Naive thymus-derived CD4-positive, alpha-beta T cell (primary cell): ENCODE data around the gene TTC16. TPM values are rescaled to one million over a fixed set of nuclear protein-coding genes. Genes with fewer than 3 reads are reported as not detected.

ENCODE experiments used
- ATAC-seq: fragments of 150-1000 bp; cut with Tn5 transposase; 2 replicates; pipeline ENCODE4 v1.10.0; 2021; ENCODE audit warnings: mild to moderate bottlenecking, moderate library complexity
- CTCF ChIA-PET: fragments of 350-600 bp; sonication (Branson Sonifier 250); formaldehyde crosslinking; loops from one replicate; lab custom pipeline; 2021; ENCODE audit warnings: antibody characterized with exemption; lab: Charles Lee
- POLR2A ChIA-PET: fragments of 350-600 bp; sonication (Branson Sonifier 250); formaldehyde crosslinking; loops from one replicate; lab custom pipeline; 2021; ENCODE audit warnings: antibody characterized with exemption, inconsistent platforms; lab: Charles Lee
- DNase-seq, 9 donors: peaks; one replicate each; pipeline versions ENCODE4 v3.0.0 to v3.0.0-alpha.2; 2020 to 2022; ENCODE audit warnings: mixed read lengths in 1 of 9
- H3K27ac ChIP-seq: one replicate; pipeline ENCODE4 v1.7.0; 2013; ENCODE audit warnings: mild to moderate bottlenecking, low read depth, low read length, moderate library complexity
- H3K27me3 ChIP-seq, 2 donors: one replicate each; pipeline ENCODE4 v1.7.0; 2013; ENCODE audit warnings: low read length in 2 of 2, mild to moderate bottlenecking in 2 of 2, moderate library complexity in 2 of 2; ENCODE audit not compliant: control insufficient read depth in 2 of 2, insufficient read depth in 2 of 2
- H3K36me3 ChIP-seq, 3 experiments: 1 replicate in 2 of 3; 2 replicates in 1 of 3; pipeline ENCODE4 v1.7.0; 2013; ENCODE audit warnings: low read length in 3 of 3, mild to moderate bottlenecking in 3 of 3, moderate library complexity in 1 of 3; ENCODE audit not compliant: insufficient read depth in 3 of 3, control insufficient read depth in 2 of 3
- H3K4me1 ChIP-seq, 2 donors: one replicate each; pipeline ENCODE4 v1.7.0; 2013; ENCODE audit warnings: low read length in 2 of 2, mild to moderate bottlenecking in 2 of 2, moderate library complexity in 1 of 2; ENCODE audit not compliant: control insufficient read depth in 2 of 2, insufficient read depth in 2 of 2
- H3K4me3 ChIP-seq: 2 replicates; pipeline ENCODE4 v1.7.0; 2013; ENCODE audit warnings: mild to moderate bottlenecking, low read length
- H3K9me3 ChIP-seq, 3 experiments: 1 replicate in 2 of 3; 2 replicates in 1 of 3; pipeline ENCODE4 v1.7.0; 2013; ENCODE audit warnings: low read length in 3 of 3; ENCODE audit not compliant: control insufficient read depth in 2 of 3
- H3K27ac Mint-ChIP-seq, 9 donors: one replicate each; pipeline ENCODE4 v1.8.0; 2020 to 2022; ENCODE audit warnings: mixed read lengths in 9 of 9, mild to moderate bottlenecking in 8 of 9, moderate library complexity in 5 of 9, inconsistent platforms in 2 of 9
- H3K27me3 Mint-ChIP-seq, 5 donors: one replicate each; pipeline ENCODE4 v1.8.0; 2021 to 2022; ENCODE audit warnings: mixed read lengths in 5 of 5, mild to moderate bottlenecking in 1 of 5
- H3K36me3 Mint-ChIP-seq, 5 donors: one replicate each; pipeline ENCODE4 v1.8.0; 2020 to 2022; ENCODE audit warnings: mixed read lengths in 5 of 5, mild to moderate bottlenecking in 3 of 5, inconsistent platforms in 1 of 5
- H3K4me1 Mint-ChIP-seq, 7 donors: one replicate each; pipeline ENCODE4 v1.8.0; 2020 to 2022; ENCODE audit warnings: mixed read lengths in 7 of 7, mild to moderate bottlenecking in 3 of 7, inconsistent platforms in 1 of 7
- H3K4me3 Mint-ChIP-seq, 10 donors: one replicate each; pipeline ENCODE4 v1.8.0; 2020 to 2022; ENCODE audit warnings: mild to moderate bottlenecking in 10 of 10, mixed read lengths in 10 of 10, moderate library complexity in 6 of 10, inconsistent platforms in 2 of 10
- H3K9me3 Mint-ChIP-seq, 11 donors: one replicate each; pipeline ENCODE4 v1.8.0; 2020 to 2022; ENCODE audit warnings: mixed read lengths in 11 of 11, mild to moderate bottlenecking in 4 of 11, inconsistent platforms in 1 of 11, moderate library complexity in 1 of 11
- intact Hi-C, 2 donors: fragments of 100-400 bp; cut with micrococcal nuclease; formaldehyde crosslinking; loops; one replicate each; pipeline ENCODE4 v1.15.1; 2023
- polyA plus RNA-seq, 2 donors: library from polyadenylated mRNA; unstranded; fragments of 300-500 nt; fragmentation: Illumina TruSeq; gene quantifications; one replicate each; pipeline ENCODE4 v1.2.3, GENCODE V29; 2021
- total RNA-seq, 6 experiments: library from RNA in 5 of 6; stranded (reverse) in 5 of 6; gene quantifications; 1 replicate in 5 of 6; 2 replicates in 1 of 6; pipeline ENCODE4 v1.2.3 and lab custom pipeline; 2021 to 2026

Gene TTC16
- total and polyA plus RNA-seq, 7 experiments from 2014 or later = 0.29 to 9.9 (median 4.6) TPM

DNA sequence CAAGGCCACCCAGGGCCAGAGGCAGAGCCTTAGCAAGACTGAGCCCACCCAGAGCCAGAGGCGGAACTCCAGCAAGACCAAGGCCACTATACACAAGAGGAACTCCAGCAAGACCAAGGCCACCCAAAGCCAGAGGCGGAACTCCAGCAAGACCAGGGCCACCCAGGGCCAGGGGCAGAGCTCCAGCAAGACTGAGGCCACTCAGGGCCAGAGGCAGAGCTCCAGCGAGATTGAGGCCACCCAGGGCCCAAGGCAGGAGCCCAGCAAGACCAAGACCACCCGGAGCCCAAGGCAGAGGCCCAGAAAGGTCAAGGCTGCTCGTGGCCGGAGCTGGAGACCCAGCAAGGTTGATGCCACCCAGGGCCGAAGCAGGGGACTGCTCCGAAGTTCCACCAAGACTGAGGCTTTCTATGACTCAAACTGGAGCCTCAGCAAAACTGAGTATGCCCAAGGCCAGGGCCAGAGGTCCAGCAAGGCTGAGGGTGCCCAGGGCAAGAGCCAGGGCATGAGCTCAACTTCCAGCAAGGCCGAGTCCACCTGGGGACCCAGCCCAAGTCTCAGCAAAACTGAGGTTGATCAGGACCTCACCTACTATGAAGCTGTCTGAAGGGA is 15.0 kb downstream of the TTC16 start:
- Histone ChIP-seq H3K4me1 (peaks cover 14% of the 10 kb centered on the region in 2 donors), H3K36me3 (peaks cover 0 to 20% (median 0%) of the 10 kb centered on the region in 3 experiments), H3K27ac (no peak overlapping the region), H3K9me3 (no peaks in the 10 kb centered on the region), H3K4me3 (no peak overlapping the region), H3K27me3 (no peaks in the 10 kb centered on the region)
- Mint-ChIP-seq H3K9me3 (peaks cover 0 to 2% (median 0%) of the 10 kb centered on the region in 11 donors), H3K4me3 (no peak overlapping the region), H3K4me1 (peaks cover 0 to 18% (median 15%) of the 10 kb centered on the region in 7 donors), H3K36me3 (peaks cover 0 to 5% (median 0%) of the 10 kb centered on the region in 5 donors), H3K27me3 (no peaks in the 10 kb centered on the region), H3K27ac (peak overlapping the region in 2 of 9 donors; percentile 4 to 38)
- CTCF ChIA-PET = interaction anchor here (0.8 to 1.7 kb wide), 4 partner anchors 139 to 227 kb away, joined by 3 to 6 read pairs (median 3); no protein-coding TSS in a partner anchor
- intact Hi-C loops = loop anchor here (10.0 kb wide), 2 partner anchors 334 to 786 kb away; partner anchors contain the start of genes NAIF1 (in 1 of the 2) and SLC25A25 (in 1 of the 2)
- DNase-seq (no peak), ATAC-seq (no peak)
- POLR2A ChIA-PET = interaction anchor here (0.7 kb wide), 1 partner anchor 197 kb away, joined by 3 read pairs; no protein-coding TSS in a partner anchor

DNA sequence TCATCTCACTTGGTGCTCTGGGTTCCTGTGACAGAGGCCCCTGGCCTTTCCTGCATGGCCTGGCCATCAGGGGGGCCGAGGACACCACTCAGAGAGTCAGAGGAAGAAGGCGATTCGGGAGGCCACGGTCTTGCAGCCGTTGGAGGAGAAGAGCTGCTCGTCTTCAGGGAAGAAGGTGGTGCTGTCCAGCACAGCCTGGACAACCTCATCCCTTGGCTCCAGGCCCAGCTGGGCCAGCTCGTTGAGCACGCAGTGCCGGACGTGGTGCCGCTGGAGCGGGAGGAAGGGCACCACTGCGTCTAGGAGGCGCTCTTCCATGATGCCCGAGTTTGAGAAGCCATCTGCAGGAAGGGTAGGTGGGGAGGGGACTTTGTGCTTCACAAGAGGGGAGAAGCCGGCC is 16.1 kb downstream of the TTC16 start:
- CTCF ChIA-PET = interaction anchor here (0.6 to 1.7 kb wide), 2 partner anchors 96 to 142 kb away, joined by 3 to 6 read pairs; no protein-coding TSS in a partner anchor
- intact Hi-C loops = loop anchor here (10.0 kb wide), 2 partner anchors 333 to 787 kb away; partner anchors contain the start of genes NAIF1 (in 1 of the 2) and SLC25A25 (in 1 of the 2)

DNA sequence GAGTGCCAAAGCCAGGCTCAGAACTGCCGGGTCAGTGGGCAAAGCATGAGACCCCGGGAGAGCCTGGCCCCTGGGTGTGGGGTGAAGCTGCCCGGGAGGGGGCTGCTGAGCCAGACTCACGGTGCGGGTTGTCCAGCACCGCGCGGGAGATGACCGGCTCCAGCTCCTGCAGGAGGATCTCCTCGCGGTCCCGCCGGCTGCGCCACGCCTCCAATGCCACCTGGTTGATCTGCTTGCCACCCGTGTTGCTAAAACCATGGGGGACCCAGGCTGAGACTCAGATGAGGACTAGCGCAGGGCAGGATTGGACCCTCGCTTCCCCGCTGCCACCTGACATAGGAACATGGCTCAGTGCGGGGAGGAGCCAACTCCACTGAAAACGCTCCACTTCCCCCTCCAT is 16.6 kb downstream of the TTC16 start:
- ChIA-PET CTCF (interaction anchor here (1.1 to 1.5 kb wide), 2 partner anchors 137 to 142 kb away, joined by 3 to 5 read pairs; no protein-coding TSS in a partner anchor), POLR2A (interaction anchor here (0.6 to 1.0 kb wide), 2 partner anchors 53 to 193 kb away, joined by 3 to 4 read pairs; partner anchors contain the start of gene CDK9)
- Mint-ChIP-seq H3K9me3 (peaks cover 0 to 4% (median 0%) of the 10 kb centered on the region in 11 donors), H3K27ac (no peak overlapping the region), H3K4me1 (peaks cover 0 to 19% (median 17%) of the 10 kb centered on the region in 7 donors), H3K27me3 (no peaks in the 10 kb centered on the region), H3K36me3 (peaks cover 0 to 5% (median 0%) of the 10 kb centered on the region in 5 donors), H3K4me3 (no peak overlapping the region)
- Histone ChIP-seq H3K27me3 (no peaks in the 10 kb centered on the region), H3K4me3 (no peak overlapping the region), H3K27ac (no peak overlapping the region), H3K4me1 (peaks cover 14 to 15% of the 10 kb centered on the region in 2 donors), H3K36me3 (peaks cover 0 to 20% (median 0%) of the 10 kb centered on the region in 3 experiments), H3K9me3 (no peaks in the 10 kb centered on the region)
- ATAC-seq = no peak
- no peak for DNase-seq
- intact Hi-C loops = loop anchor here (10.0 kb wide), 2 partner anchors 332 to 788 kb away; partner anchors contain the start of genes NAIF1 (in 1 of the 2) and SLC25A25 (in 1 of the 2)

More for the DNA sequence above, 16.1 kb downstream of the TTC16 start:
- Histone ChIP-seq H3K27ac (no peak overlapping the region), H3K4me1 (peaks cover 14 to 15% of the 10 kb centered on the region in 2 donors), H3K9me3 (no peaks in the 10 kb centered on the region), H3K27me3 (no peaks in the 10 kb centered on the region), H3K36me3 (peaks cover 0 to 20% (median 0%) of the 10 kb centered on the region in 3 experiments), H3K4me3 (no peak overlapping the region)
- peaks cover 0 to 4% (median 0%) of the 10 kb centered on the region in 11 donors for H3K9me3 Mint-ChIP-seq
- peaks cover 0 to 5% (median 0%) of the 10 kb centered on the region in 5 donors for H3K36me3 Mint-ChIP-seq
- POLR2A ChIA-PET = interaction anchor here (1.0 kb wide), 1 partner anchor 54 kb away, joined by 4 read pairs; the partner anchor contains the start of gene CDK9
- peaks cover 0 to 19% (median 17%) of the 10 kb centered on the region in 7 donors for H3K4me1 Mint-ChIP-seq
- no peak overlapping the region for H3K27ac Mint-ChIP-seq
- no peak for DNase-seq
- no peaks in the 10 kb centered on the region for H3K27me3 Mint-ChIP-seq
- H3K4me3 Mint-ChIP-seq = no peak overlapping the region
- ATAC-seq = no peak

DNA sequence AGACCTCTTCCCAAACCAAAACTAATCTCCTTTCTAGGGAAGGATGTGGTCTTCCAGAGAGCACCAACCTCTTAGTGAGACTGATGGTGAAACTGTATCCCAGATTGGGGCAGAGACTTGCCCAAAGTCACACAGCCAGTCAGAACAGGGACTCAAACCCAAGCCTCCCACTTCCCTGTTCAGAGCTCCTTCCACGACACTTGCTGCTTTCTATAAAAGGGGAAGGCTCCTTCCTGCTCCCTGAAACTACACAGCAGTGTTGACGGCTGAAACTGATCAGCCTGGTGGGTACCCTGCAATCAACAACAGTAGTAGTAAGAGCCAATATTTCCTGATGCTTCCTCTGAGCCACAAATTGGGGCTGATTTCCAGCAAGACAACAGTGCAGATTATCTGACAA is 17.7 kb downstream of the TTC16 start:
- peaks cover 0 to 21% (median 18%) of the 10 kb centered on the region in 7 donors for H3K4me1 Mint-ChIP-seq
- DNase-seq = no peak
- Histone ChIP-seq H3K4me1 (peaks cover 14 to 15% of the 10 kb centered on the region in 2 donors), H3K27me3 (no peaks in the 10 kb centered on the region), H3K36me3 (peaks cover 0 to 29% (median 0%) of the 10 kb centered on the region in 3 experiments), H3K27ac (peak overlapping the region; percentile 88), H3K4me3 (no peak overlapping the region), H3K9me3 (no peaks in the 10 kb centered on the region)
- ChIA-PET POLR2A (interaction anchor here (0.7 kb wide), 1 partner anchor 49 kb away, joined by 3 read pairs; no protein-coding TSS in a partner anchor), CTCF (interaction anchor here (0.5 to 2.9 kb wide), 14 partner anchors 11 to 229 kb away, joined by 3 to 32 read pairs (median 4); no protein-coding TSS in a partner anchor)
- ATAC-seq = no peak
- H3K4me3 Mint-ChIP-seq = peak overlapping the region in 8 of 10 donors; percentile 44 to 91 (median 77)
- H3K9me3 Mint-ChIP-seq = peaks cover 0 to 4% (median 0%) of the 10 kb centered on the region in 11 donors
- intact Hi-C loops = loop anchor here (1.0 to 10.0 kb wide), 6 partner anchors 143 to 793 kb away; partner anchors contain the start of genes LRSAM1 (in 1 of the 2), NAIF1 (in 1 of the 2), RPL12 (in 1 of the 2) and SLC25A25 (in 1 of the 2)
- H3K27me3 Mint-ChIP-seq = no peaks in the 10 kb centered on the region
- peak overlapping the region in 7 of 9 donors; percentile 28 to 91 (median 62) for H3K27ac Mint-ChIP-seq
- H3K36me3 Mint-ChIP-seq = peaks cover 0 to 13% (median 6%) of the 10 kb centered on the region in 5 donors

DNA sequence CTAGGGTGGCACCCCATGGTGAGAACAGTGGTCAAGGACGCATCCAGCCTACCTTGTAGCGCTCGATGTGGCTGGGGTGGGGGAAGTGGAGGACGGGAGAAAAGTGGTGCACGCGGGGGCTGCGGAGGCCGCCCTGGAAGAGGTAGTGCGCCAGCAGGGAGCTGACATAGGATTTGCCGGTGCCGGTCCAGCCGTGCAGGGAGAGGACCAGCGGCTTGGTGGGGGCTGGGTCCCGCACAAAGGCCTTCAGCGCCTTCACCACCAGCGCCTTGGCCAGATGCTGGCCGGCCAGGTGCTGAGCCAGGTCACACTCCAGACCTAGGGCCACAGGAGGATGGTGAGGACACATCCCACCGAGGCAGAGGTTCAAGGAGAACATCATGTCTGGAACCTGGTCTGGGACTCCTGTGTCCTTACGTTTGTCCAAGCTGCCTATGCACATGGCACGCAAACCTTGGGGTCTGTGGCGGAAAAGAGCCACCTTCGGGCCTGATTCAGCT is 18.4 kb downstream of the TTC16 start:
- DNase-seq = no peak

More for the DNA sequence above, 18.4 kb downstream of the TTC16 start:
- Mint-ChIP-seq H3K4me1 (peaks cover 0 to 21% (median 18%) of the 10 kb centered on the region in 7 donors), H3K4me3 (peak overlapping the region; percentile 78 to 91 (median 86)), H3K36me3 (peaks cover 0 to 17% (median 6%) of the 10 kb centered on the region in 5 donors), H3K27ac (peak overlapping the region in 8 of 9 donors; percentile 81 to 97 (median 88)), H3K27me3 (no peaks in the 10 kb centered on the region), H3K9me3 (peaks cover 0 to 4% (median 0%) of the 10 kb centered on the region in 11 donors)
- no peak for ATAC-seq
- Histone ChIP-seq H3K36me3 (peaks cover 0 to 35% (median 0%) of the 10 kb centered on the region in 3 experiments), H3K4me1 (peaks cover 14 to 15% of the 10 kb centered on the region in 2 donors), H3K27me3 (no peaks in the 10 kb centered on the region), H3K4me3 (peak overlapping the region; percentile 73), H3K27ac (peak overlapping the region; percentile 88), H3K9me3 (no peaks in the 10 kb centered on the region)
- POLR2A ChIA-PET = interaction anchor here (0.7 to 2.0 kb wide), 14 partner anchors 11 to 284 kb away, joined by 3 to 23 read pairs (median 4); partner anchors contain the start of genes CDK9, PTRH1, ST6GALNAC4 and TTC16
- intact Hi-C loops = loop anchor here (1.0 to 10.0 kb wide), 6 partner anchors 144 to 794 kb away; partner anchors contain the start of genes LRSAM1 (in 1 of the 2), NAIF1 (in 1 of the 2), RPL12 (in 1 of the 2) and SLC25A25 (in 1 of the 2)
- CTCF ChIA-PET = interaction anchor here (0.7 to 2.9 kb wide), 35 partner anchors 11 to 764 kb away, joined by 3 to 32 read pairs (median 5); partner anchors contain the start of genes CDK9, FPGS, PTRH1 and SH2D3C
